HepG2 (cell line): Measurements from ENCODE around the gene JMJD8. TPM values are rescaled to one million over a fixed set of nuclear protein-coding genes. Genes with fewer than 3 reads are reported as not detected.

ENCODE experiments used
- ASH2L ChIP-seq: fragments of 300-600, 200-600 bp; sonication (generic); IDR thresholded peaks from 2 replicates; pipeline ENCODE4 v1.7.0; 2017; ENCODE audit warnings: low read depth, mild to moderate bottlenecking, moderate library complexity, mixed read lengths, low read length; ENCODE audit not compliant: insufficient read length
- HMGXB3 ChIP-seq: sonication (generic); formaldehyde crosslinking; IDR thresholded peaks from 2 replicates; pipeline ENCODE4 v1.4.0; 2020; ENCODE audit warnings: missing genetic modification reagents, borderline replicate concordance
- HNF1B ChIP-seq: sonication (generic); formaldehyde crosslinking; IDR thresholded peaks from 2 replicates; pipeline ENCODE4 v1.5.1; 2020; ENCODE audit warnings: mild to moderate bottlenecking, moderate library complexity, missing genetic modification reagents
- HOXA3 ChIP-seq: sonication (generic); formaldehyde crosslinking; IDR thresholded peaks from 2 replicates; pipeline ENCODE4 v1.5.0; 2020; ENCODE audit warnings: missing genetic modification reagents
- HOXA7 ChIP-seq: sonication (generic); formaldehyde crosslinking; IDR thresholded peaks from 2 replicates; pipeline ENCODE4 v1.8.1; 2022; ENCODE audit warnings: mild to moderate bottlenecking, missing genetic modification reagents, moderate library complexity
- MEIS1 ChIP-seq: sonication (generic); formaldehyde crosslinking; IDR thresholded peaks from 2 replicates; pipeline ENCODE4 v1.9.0; 2021; ENCODE audit warnings: mild to moderate bottlenecking, missing genetic modification reagents, moderate library complexity, borderline replicate concordance
- PAXIP1 ChIP-seq: sonication (generic); formaldehyde crosslinking; conservative IDR thresholded peaks from 2 replicates; pipeline ENCODE4 v1.4.0; 2020; ENCODE audit warnings: mild to moderate bottlenecking, missing genetic modification reagents, moderate library complexity
- RXRA ChIP-seq: sonication (generic); formaldehyde crosslinking; IDR thresholded peaks from 2 replicates; pipeline ENCODE4 v1.5.1; 2020; ENCODE audit warnings: missing genetic modification reagents
- ZNF546 ChIP-seq: sonication (generic); formaldehyde crosslinking; conservative IDR thresholded peaks from 2 replicates; pipeline ENCODE4 v1.8.1; 2023; ENCODE audit warnings: mild to moderate bottlenecking, missing genetic modification reagents
- ZNF629 ChIP-seq: sonication (generic); formaldehyde crosslinking; conservative IDR thresholded peaks from 2 replicates; pipeline ENCODE4 v1.5.0; 2020; ENCODE audit warnings: missing genetic modification reagents
- polyA plus RNA-seq, 8 experiments: library from polyadenylated mRNA; depleted of rRNA in 3 of 8; stranded (reverse) in 7 of 8; unstranded in 1 of 8; fragments of >200 nt; fragmentation: Illumina TruSeq in 4 of 8; extraction: Trizol in 4 of 8; gene quantifications; 2 replicates each; pipeline versions ENCODE4 v1.2.1 to v1.2.3, GENCODE V29; 2011 to 2016; ENCODE audit warnings: low read depth in 4 of 8, missing spikeins in 1 of 8, mixed read lengths in 1 of 8; ENCODE audit not compliant: insufficient read depth in 1 of 8
- total RNA-seq, 5 experiments: library from RNA; depleted of rRNA; stranded (reverse); fragments of >200 nt; fragmentation: Illumina TruSeq; extraction: Trizol; gene quantifications; 2 replicates each; pipeline ENCODE4 v1.2.3, GENCODE V29; 2016; ENCODE audit warnings: low read depth in 1 of 5
- TF ChIP-seq, protein P1 (sequence below): sonication (generic); formaldehyde crosslinking; IDR thresholded peaks from 2 replicates; pipeline ENCODE4 v1.8.0; 2022; ENCODE audit warnings: missing genetic modification reagents, mild to moderate bottlenecking, inconsistent platforms, borderline replicate concordance
- TF ChIP-seq, protein P2 (sequence below): sonication (generic); formaldehyde crosslinking; IDR thresholded peaks from 2 replicates; pipeline ENCODE4 v1.4.0; 2020; ENCODE audit warnings: missing genetic modification reagents

The JMJD8 gene
- total and polyA plus RNA-seq, 2 of the 13 experiments (the other 11 are each of a cell fraction or from before 2014, with no cell fraction given), result 2.6 to 11.8 TPM

DNA sequence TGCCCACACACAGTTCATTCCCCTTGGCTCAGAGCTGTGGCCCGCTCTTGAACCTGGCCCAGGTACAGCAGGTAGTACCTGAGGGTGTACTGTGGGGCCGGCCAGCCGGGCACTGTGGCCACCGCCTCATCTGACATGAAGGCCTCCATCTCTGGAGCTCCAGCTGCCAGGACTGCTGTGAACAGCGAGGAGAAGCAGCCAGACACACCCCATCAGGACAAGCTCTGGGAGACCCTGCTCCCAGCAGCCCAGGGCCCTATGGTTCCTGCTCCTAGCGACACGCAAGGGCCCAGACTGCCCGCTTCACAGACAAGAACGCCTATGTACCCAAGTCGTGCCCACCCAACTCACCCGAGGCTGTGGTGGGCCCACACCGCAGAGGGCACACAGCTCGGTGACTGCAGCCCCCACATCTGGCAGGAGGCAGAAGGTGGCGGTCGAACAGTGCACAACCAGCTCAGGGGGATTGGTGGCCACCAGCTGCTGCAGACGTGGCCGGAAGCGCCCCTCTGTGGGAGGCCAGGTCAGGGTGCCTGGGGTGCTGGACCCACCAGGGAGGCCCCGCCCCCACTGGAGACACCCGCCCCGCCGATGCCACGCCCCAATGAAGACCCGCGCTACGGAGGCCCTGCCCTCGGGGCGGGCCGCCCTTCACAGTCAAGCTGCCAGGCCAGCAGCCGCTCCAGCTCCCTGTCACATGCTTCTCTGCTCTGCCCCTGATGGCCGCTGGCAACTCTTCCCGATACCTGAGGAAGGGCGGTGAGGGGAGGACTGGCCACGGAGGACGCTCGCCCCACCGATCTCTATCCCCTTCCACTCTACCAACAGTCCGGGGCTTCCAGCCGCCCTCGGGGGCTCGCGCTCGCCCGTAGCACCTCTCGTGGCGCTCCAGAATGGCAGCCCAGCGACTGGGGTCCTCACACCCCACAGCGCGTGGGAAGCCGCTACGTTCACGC, 5.0 kb downstream of the JMJD8 start (continued):
- peak; percentile 59; the same call in 1 of the 2 replicates for TF ChIP-seq MEIS1 (CRISPR knock-in tag)
- peak; percentile 57; the same call in 1 of the 2 replicates for TF ChIP-seq HOXA3 (CRISPR knock-in tag)
- TF ChIP-seq RXRA (CRISPR knock-in tag), result peak; percentile 52; the same call in 1 of the 2 replicates
- TF ChIP-seq ZNF546 (CRISPR knock-in tag), result peak; percentile 31; the same call in 1 of the 2 replicates
- no peak; the same call in 1 of the 2 replicates for TF ChIP-seq HMGXB3 (CRISPR knock-in tag)
- TF ChIP-seq PAXIP1 (CRISPR knock-in tag), result peak; percentile 55
- TF ChIP-seq, protein P1, sequence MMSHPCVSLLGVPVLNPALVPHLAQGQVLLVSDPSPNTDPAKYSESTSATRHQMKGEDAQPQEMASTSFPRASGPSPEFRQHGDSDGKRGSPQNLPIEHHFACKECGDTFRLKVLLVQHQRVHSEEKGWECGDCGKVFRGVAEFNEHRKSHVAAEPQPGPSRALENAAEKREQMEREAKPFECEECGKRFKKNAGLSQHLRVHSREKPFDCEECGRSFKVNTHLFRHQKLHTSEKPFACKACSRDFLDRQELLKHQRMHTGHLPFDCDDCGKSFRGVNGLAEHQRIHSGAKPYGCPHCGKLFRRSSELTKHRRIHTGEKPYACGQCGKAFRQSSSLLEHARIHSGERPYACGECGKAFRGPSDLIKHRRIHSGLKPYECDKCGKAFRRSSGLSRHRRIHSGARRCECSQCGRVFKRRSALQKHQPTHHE (CRISPR knock-in tag), result no peak
- TF ChIP-seq HOXA7 (CRISPR knock-in tag), result peak; percentile 70; the same call in 1 of the 2 replicates
- TF ChIP-seq ASH2L, result peak; percentile 27
- TF ChIP-seq, protein P2, sequence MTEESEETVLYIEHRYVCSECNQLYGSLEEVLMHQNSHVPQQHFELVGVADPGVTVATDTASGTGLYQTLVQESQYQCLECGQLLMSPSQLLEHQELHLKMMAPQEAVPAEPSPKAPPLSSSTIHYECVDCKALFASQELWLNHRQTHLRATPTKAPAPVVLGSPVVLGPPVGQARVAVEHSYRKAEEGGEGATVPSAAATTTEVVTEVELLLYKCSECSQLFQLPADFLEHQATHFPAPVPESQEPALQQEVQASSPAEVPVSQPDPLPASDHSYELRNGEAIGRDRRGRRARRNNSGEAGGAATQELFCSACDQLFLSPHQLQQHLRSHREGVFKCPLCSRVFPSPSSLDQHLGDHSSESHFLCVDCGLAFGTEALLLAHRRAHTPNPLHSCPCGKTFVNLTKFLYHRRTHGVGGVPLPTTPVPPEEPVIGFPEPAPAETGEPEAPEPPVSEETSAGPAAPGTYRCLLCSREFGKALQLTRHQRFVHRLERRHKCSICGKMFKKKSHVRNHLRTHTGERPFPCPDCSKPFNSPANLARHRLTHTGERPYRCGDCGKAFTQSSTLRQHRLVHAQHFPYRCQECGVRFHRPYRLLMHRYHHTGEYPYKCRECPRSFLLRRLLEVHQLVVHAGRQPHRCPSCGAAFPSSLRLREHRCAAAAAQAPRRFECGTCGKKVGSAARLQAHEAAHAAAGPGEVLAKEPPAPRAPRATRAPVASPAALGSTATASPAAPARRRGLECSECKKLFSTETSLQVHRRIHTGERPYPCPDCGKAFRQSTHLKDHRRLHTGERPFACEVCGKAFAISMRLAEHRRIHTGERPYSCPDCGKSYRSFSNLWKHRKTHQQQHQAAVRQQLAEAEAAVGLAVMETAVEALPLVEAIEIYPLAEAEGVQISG, result peak; percentile 84
- 0 out of 2 replicates have a peak, but pooled peaks have one; percentile 19 for TF ChIP-seq ZNF629
- TF ChIP-seq HNF1B (CRISPR knock-in tag), result peak; percentile 44; the same call in 1 of the 2 replicates
